Sigmoid colon (tissue), 7 donors: ENCODE results near the gene RNMT. TPM values are rescaled to one million over a fixed set of nuclear protein-coding genes. Genes with fewer than 3 reads are reported as not detected.

ENCODE experiments used
- polyA plus RNA-seq, 3 donors: library from polyadenylated mRNA; stranded (reverse); fragments of 200-250 nt; gene quantifications; one replicate each; pipeline ENCODE4 v1.2.3, GENCODE V29; 2013
- small RNA-seq, 3 donors: library from RNA; depleted of rRNA; stranded (forward); fragments of <200 nt; gene quantifications; one replicate each; pipeline ENCODE3, GENCODE V24; 2016
- total RNA-seq, 4 donors: library from RNA; depleted of rRNA; stranded (reverse); fragments of >200 nt; gene quantifications; one replicate each; pipeline ENCODE4 v1.1.0, GENCODE V29; 2016
- donor health status: healthy with polysubstance abuse.
- donor health status: Bipolar disorder and iron deficiency.
- donor health status: healthy.

Gene RNMT
- total and polyA plus RNA-seq, 7 donors = 7.2 to 22.3 (median 16.1) TPM

Small RNAs within 50 kb of the gene (small RNA-seq; reads per million reads assigned to genes)
- gene AP001525.1 (0 reads per million in 3 donors), gene RN7SL362P (0 reads per million in 3 donors)

Other genes with a start within 250 kb of the RNMT start
- 10 to 100 TPM in 3 of 4 donors, 1 to 10 TPM in 1; 9.0 to 19.6 (median 14.0) TPM for gene FAM210A, start 115 bp upstream of the RNMT start, total RNA-seq
- 10 to 100 TPM in 1 of 3 donors, 1 to 10 TPM in 2; 4.8 to 11.3 (median 8.4) TPM for gene FAM210A, start 115 bp upstream of the RNMT start, polyA plus RNA-seq
- not detected for gene MC5R, start 97.5 kb downstream of the RNMT start, total RNA-seq
- gene MC5R, start 97.5 kb downstream of the RNMT start, polyA plus RNA-seq = not detected
- gene MC2R, start 188.9 kb downstream of the RNMT start, total RNA-seq = not detected
- not detected for gene MC2R, start 188.9 kb downstream of the RNMT start, polyA plus RNA-seq